Astrocyte of the spinal cord (primary cell): ENCODE data around the gene ST3GAL2.
A peak's percentile ranks its signal among the peaks of the same experiment; 100 is the strongest.

ENCODE experiments used
- DNase-seq: peaks from one replicate; pipeline ENCODE4 v3.0.0; 2011; ENCODE audit warnings: low read depth, low spot score
- H3K4me3 ChIP-seq: 2 replicates; pipeline ENCODE4 v1.5.1; 2011; ENCODE audit warnings: low read depth, mild to moderate bottlenecking, low read length, moderate library complexity
- in situ Hi-C: cut with HindIII; loops from 2 replicates; pipeline ENCODE4 v1.10.0; 2017; ENCODE audit warnings: low sequenced_read_pairs
- TF ChIP-seq, protein P1 (sequence below): IDR thresholded peaks from 2 replicates; pipeline ENCODE4 v1.5.1; 2012; ENCODE audit warnings: low read depth, mild to moderate bottlenecking, low read length, inconsistent platforms

Gene ST3GAL2

GRCh38 chr16:70331588-70332358 is 107.1 kb downstream of the ST3GAL2 start:
- TF ChIP-seq, protein P1, sequence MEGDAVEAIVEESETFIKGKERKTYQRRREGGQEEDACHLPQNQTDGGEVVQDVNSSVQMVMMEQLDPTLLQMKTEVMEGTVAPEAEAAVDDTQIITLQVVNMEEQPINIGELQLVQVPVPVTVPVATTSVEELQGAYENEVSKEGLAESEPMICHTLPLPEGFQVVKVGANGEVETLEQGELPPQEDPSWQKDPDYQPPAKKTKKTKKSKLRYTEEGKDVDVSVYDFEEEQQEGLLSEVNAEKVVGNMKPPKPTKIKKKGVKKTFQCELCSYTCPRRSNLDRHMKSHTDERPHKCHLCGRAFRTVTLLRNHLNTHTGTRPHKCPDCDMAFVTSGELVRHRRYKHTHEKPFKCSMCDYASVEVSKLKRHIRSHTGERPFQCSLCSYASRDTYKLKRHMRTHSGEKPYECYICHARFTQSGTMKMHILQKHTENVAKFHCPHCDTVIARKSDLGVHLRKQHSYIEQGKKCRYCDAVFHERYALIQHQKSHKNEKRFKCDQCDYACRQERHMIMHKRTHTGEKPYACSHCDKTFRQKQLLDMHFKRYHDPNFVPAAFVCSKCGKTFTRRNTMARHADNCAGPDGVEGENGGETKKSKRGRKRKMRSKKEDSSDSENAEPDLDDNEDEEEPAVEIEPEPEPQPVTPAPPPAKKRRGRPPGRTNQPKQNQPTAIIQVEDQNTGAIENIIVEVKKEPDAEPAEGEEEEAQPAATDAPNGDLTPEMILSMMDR, result peak; percentile 63
- no peak overlapping the region for H3K4me3 ChIP-seq
- in situ Hi-C loops, result no loop called here
- DNase-seq, result no peak

DNA sequence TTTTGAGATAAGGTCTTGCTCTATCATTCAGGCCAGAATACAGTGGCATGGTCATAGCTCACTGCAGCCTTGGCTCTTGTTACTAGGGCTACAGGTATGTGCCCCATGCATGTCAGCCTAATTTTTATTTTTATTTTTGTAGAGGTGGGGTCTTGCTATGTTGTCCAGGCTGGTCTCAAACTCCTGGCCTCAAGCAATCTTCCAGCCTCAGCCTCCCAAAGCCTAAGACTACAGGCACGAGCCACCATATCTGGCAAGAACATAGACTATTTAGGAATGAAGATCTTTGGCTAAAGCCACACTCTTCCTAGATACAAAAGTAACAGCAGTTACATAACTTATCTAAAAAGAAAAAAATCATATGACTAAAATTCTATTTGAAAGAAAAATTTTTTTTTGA is 107.8 kb downstream of the ST3GAL2 start:
- TF ChIP-seq, protein P1, result no peak
- DNase-seq, result no peak
- in situ Hi-C loops, result no loop called here
- H3K4me3 ChIP-seq, result no peak overlapping the region
